ENCODE results near the gene A2M. TPM values are rescaled to one million over a fixed set of nuclear protein-coding genes. Genes with fewer than 3 reads are reported as not detected.

Gene A2M
- total RNA-seq, 2 donors from 2014 or later, result 0.60 TPM; not detected in 1

DNA sequence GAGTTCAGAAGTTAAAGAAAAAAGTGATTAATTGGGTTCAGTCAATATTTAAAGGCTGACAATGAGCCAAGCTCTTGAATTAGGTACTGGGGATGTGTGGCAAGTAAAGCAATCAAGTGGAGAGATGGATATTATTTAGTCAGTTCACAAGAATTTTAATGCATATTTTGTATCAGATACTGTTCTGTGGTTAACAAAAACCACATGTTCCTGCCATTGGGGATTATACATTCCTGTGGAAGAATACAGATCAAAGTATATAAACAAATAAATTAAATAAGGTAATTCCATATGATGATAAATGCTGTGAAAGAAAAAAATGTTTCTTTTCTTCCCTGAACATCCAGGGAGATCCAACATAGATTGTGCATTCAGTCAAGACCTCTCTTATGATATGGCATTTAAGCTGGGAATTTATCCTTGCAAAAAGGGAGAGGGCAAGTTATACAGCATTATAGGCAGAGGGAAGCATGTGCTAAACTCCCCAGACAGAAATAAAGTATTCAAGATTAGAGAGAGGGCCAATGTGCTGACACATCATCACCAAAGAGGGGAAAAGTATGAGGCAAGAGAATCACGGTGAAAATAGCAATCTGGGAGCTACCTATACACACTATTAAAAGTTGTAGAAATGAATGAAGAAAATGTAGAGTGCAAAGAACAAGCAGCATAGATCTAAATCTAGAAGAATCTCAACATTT lies 17.6 kb upstream of the A2M start:
- no peak overlapping the region for H3K4me3 Mint-ChIP-seq
- H3K27me3 Mint-ChIP-seq (ENCODE audit: low read depth), result no peaks in the 10 kb centered on the region
- no peak overlapping the region for H3K27ac Mint-ChIP-seq
- no peaks in the 10 kb centered on the region for H3K4me1 Mint-ChIP-seq (ENCODE audit: low read depth)
- DNase-seq, result no peak
- H3K36me3 Mint-ChIP-seq (ENCODE audit: insufficient read depth in 2 of 2), result peaks cover 0 to 3% of the 10 kb centered on the region in 2 donors
- peaks cover 0 to 2% of the 10 kb centered on the region in 2 donors for H3K9me3 Mint-ChIP-seq
- no peak for ATAC-seq (replicated peaks in 1 of 2)

DNA sequence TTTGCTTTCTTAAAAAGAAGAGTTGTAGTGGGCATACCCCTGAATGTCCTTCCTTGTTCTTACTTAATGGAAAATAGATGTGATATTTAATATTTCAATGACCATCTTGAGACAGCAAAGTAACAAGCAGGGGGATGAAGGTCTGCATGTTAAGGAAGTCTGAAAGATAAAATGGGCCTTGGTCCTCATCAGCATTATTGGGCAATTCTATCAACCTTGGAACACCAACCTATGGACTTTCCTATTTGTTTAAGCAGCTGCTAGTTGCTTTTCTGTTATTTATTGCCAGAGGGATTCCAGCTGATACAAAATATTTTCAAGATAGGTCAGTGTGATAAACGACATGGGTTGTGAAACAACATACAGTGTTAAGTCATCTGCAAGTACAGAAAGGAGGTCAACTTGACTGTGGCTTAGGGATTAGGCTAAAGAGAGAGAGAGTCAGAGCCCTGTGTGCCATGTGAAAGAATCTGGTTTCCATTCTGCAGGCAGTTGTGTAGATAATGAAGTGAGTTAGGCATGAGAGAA lies 16.4 kb upstream of the A2M start:
- Mint-ChIP-seq H3K9me3 (peaks cover 0 to 2% of the 10 kb centered on the region in 2 donors), H3K27ac (no peak overlapping the region), H3K36me3 (ENCODE audit: insufficient read depth in 2 of 2) (peaks cover 0 to 3% of the 10 kb centered on the region in 2 donors), H3K27me3 (ENCODE audit: low read depth) (no peaks in the 10 kb centered on the region), H3K4me1 (ENCODE audit: low read depth) (no peaks in the 10 kb centered on the region), H3K4me3 (no peak overlapping the region)
- DNase-seq, result no peak
- no peak for ATAC-seq (replicated peaks in 1 of 2)

DNA sequence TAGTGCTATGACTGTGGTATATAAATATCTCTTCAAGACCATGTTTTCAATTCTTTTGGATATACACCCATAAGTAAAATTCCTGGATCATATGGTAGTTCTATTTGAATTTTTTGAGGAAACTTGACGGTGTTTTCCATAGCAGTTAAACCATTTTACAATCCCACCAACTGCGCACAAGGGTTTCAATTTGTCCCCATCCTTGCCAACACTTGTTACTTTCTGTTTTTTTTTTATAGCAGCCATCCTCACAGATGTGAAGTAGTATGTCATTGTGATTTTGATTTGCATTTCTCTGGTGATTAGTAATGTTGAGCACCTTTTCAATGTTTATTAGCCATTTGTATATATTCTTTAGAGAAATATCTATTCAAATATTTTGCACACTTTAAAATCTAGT lies 14.5 kb upstream of the A2M start:
- DNase-seq, result no peak
- Mint-ChIP-seq H3K27ac (no peak overlapping the region), H3K4me1 (ENCODE audit: low read depth) (no peaks in the 10 kb centered on the region), H3K9me3 (peaks cover 0 to 2% of the 10 kb centered on the region in 2 donors), H3K27me3 (ENCODE audit: low read depth) (no peaks in the 10 kb centered on the region), H3K4me3 (no peak overlapping the region), H3K36me3 (ENCODE audit: insufficient read depth in 2 of 2) (peaks cover 0 to 3% of the 10 kb centered on the region in 2 donors)
- no peak for ATAC-seq (replicated peaks in 1 of 2)

DNA sequence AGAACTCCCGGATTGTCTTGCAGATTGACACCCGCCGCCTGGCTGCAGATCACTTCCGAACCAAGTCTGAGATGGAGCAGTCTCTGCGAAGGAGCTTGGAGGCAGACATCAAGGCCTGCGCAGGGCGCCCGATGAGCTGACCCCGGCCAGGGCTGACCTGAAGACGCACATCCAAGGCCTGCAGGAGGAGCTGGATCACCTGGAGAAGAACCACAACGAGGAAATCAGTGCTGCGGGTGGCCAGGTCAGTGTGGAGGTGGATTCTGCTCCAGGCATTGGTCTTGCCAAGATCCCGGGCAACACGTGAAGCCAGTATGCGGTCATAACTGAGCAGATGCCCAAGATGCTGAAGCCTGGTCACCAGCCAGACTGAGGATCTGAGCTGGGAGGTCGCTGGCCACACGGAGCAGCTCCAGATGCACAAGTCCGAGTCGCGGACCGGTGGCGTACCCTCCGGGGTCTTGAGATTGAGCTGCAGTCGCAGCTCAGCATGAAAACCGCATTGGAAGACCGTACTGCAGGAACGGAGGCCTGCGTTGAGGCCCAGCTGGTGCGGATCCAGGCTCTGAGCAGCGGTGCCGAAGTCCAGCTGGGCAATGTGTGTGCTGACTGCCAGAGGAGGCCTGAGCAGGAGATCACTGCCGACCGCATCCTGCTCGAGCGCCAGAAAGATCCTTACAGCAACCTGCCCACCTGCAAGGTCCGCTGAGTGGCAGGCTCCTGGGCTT lies 12.4 kb upstream of the A2M start:
- Mint-ChIP-seq H3K27ac (no peak overlapping the region), H3K27me3 (ENCODE audit: low read depth) (no peaks in the 10 kb centered on the region), H3K4me1 (ENCODE audit: low read depth) (no peaks in the 10 kb centered on the region), H3K4me3 (no peak overlapping the region), H3K9me3 (peaks cover 0 to 2% of the 10 kb centered on the region in 2 donors), H3K36me3 (ENCODE audit: insufficient read depth in 2 of 2) (peaks cover 0 to 3% of the 10 kb centered on the region in 2 donors)
- ATAC-seq (replicated peaks in 1 of 2) (no peak), DNase-seq (no peak)

DNA sequence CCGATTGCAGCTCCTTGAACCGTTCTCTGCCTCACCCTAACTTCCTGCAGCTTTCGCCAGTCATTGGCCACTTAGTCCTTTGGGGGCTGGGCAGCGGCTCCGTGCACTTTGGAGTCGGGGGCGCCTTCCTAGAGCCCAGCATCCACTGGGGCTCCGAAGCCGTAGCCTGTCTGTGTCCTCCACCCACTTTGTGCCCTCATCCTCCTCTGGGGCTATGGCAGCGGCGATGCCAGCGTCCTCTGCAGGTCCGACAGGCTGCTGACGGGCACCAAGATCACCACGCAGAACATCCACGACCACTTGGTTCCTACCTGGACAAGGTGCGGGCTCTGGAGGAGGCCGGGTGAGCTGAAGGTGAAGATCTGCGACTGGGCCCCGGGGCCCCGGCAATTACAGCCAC lies 11.8 kb upstream of the A2M start:
- H3K4me3 Mint-ChIP-seq, result no peak overlapping the region
- ATAC-seq (replicated peaks in 1 of 2), result no peak
- H3K27me3 Mint-ChIP-seq (ENCODE audit: low read depth), result no peaks in the 10 kb centered on the region
- H3K9me3 Mint-ChIP-seq, result peaks cover 0 to 2% of the 10 kb centered on the region in 2 donors
- no peak for DNase-seq
- no peaks in the 10 kb centered on the region for H3K4me1 Mint-ChIP-seq (ENCODE audit: low read depth)
- peaks cover 0 to 3% of the 10 kb centered on the region in 2 donors for H3K36me3 Mint-ChIP-seq (ENCODE audit: insufficient read depth in 2 of 2)
- H3K27ac Mint-ChIP-seq, result no peak overlapping the region

DNA sequence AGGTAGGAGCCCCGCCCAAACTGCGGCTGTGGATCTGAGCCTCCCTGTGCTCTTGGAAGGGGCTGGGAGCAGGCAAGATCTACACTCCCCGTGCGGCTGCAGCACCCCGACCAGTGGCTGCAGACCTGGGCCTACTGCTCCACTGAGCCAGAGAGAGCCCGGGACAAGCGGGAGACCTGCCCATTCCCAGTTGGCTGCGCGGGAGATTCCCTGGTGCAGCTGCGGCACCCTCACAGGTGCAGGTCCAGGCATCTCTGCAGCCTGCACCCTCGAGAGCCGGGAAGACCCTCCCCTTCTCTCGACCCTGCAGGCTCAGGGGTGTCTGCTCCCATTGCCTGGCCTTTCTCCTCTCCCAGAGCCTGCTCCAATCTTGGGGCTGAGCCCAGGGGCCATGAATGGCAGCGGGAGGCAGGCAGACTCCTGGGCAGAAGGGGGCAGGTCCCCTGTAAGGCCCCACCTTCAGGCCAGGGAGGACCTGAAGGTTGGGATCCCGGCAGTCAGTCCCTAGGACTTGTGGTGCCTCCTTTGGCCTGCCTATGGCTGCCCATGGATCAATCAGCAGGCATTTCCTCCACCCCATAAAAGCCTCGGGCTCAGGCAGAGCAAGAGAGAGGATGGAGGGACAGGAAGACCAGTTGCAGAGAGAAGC lies 8.8 kb upstream of the A2M start:
- no peaks in the 10 kb centered on the region for H3K36me3 Mint-ChIP-seq (ENCODE audit: insufficient read depth in 2 of 2)
- H3K4me1 Mint-ChIP-seq (ENCODE audit: low read depth), result no peaks in the 10 kb centered on the region
- no peak overlapping the region for H3K27ac Mint-ChIP-seq
- no peaks in the 10 kb centered on the region for H3K9me3 Mint-ChIP-seq
- no peak for DNase-seq
- no peaks in the 10 kb centered on the region for H3K27me3 Mint-ChIP-seq (ENCODE audit: low read depth)
- ATAC-seq (replicated peaks in 1 of 2), result no peak
- H3K4me3 Mint-ChIP-seq, result no peak overlapping the region

DNA sequence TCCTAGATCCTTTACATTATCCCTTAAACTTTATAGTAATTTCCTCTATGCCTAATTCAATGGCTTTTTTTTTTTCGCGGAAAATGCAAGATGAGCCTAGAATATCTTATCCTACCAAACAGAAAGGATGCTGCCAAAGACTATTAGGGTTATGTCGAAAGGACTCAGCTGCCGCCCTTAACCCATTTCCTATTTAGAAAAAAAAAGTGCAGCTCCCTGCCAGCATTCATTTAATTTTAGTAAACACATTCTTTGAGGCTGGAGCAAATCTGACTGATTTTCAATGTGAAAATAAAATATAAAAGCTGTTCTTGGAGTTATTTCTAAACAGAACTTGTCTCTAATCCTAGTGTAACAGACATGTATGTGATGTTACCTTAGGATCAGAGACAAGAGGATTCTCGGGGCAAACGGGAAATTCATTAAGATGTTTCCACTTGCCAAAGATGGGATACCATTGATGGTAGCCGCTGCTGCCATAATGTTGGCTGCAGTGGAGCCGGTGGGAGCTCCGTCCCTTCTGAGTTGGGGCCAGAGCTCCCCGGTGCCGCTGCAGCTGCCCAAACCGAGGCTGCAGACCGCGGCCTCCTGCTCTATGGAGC lies 8.2 kb upstream of the A2M start:
- H3K4me1 Mint-ChIP-seq (ENCODE audit: low read depth), result no peaks in the 10 kb centered on the region
- H3K9me3 Mint-ChIP-seq, result no peaks in the 10 kb centered on the region
- H3K27me3 Mint-ChIP-seq (ENCODE audit: low read depth), result no peaks in the 10 kb centered on the region
- no peaks in the 10 kb centered on the region for H3K36me3 Mint-ChIP-seq (ENCODE audit: insufficient read depth in 2 of 2)
- no peak overlapping the region for H3K4me3 Mint-ChIP-seq
- no peak for DNase-seq
- no peak for ATAC-seq (replicated peaks in 1 of 2)
- H3K27ac Mint-ChIP-seq, result no peak overlapping the region

DNA sequence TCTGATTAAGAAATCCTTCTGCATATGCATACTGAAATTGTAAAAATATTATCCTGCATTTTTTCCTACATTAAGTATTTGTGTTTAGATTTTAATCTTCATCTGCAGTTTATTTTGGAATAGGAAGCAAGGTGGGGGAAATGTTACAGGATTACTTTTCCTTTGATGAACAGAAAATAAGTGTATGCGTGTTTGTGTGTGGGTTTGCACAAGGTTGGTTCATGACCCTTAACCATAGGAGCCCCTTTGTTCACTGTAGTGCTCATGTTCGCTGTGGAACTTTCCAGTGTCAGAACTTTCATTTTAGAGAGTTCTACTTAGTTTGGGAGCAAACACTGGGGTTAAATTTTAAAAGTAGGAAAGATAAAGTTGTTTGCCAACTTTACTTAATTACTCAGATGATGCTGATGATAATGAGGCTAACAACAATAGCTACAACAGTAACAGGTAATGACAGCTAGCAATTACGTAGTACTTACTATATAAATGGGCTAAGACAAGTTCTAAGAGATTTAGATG lies 6.4 kb upstream of the A2M start:
- ATAC-seq (replicated peaks in 1 of 2) (no peak), DNase-seq (no peak)
- Mint-ChIP-seq H3K9me3 (no peaks in the 10 kb centered on the region), H3K4me3 (no peak overlapping the region), H3K36me3 (ENCODE audit: insufficient read depth in 2 of 2) (no peaks in the 10 kb centered on the region), H3K27ac (no peak overlapping the region), H3K4me1 (ENCODE audit: low read depth) (peaks cover 3% of the 10 kb centered on the region), H3K27me3 (ENCODE audit: low read depth) (peaks cover 4% of the 10 kb centered on the region)

DNA sequence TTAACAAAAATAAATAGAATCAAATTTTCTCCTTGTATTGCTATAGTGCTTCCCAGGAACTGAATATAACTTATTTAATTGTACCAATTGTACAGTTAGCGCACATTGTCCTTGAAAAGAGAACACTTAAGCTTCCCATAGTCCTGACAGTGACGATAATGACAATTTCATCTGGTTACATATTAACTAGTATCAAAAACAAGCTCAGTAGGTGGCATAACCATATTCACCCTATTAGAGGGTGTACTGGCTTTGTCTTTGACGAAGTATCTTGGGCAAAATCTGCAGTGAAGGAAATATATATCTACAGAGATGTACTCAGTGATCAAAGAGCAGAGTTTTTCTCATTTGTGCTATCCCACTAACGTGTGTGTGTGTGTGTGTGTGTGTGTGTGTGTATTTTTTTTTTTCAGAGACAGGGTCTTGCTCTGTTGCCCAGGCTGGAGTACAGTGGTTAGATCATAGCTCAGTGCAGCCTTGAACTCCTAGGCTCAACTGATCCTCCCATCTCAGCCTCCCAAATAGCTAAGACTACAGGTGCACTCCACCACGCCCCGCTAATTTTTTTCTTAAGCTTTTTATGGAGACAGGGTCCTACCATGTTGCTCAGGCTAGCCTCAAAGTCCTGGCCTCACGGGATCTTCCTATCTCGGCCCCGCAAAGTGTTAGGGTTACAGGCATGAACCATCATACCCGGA lies 4.9 kb upstream of the A2M start:
- H3K27ac Mint-ChIP-seq, result no peak overlapping the region
- no peak for DNase-seq
- ATAC-seq (replicated peaks in 1 of 2), result no peak
- no peak overlapping the region for H3K4me3 Mint-ChIP-seq
- H3K27me3 Mint-ChIP-seq (ENCODE audit: low read depth), result peaks cover 5% of the 10 kb centered on the region
- H3K4me1 Mint-ChIP-seq (ENCODE audit: low read depth), result peaks cover 14% of the 10 kb centered on the region
- H3K9me3 Mint-ChIP-seq, result no peaks in the 10 kb centered on the region
- no peaks in the 10 kb centered on the region for H3K36me3 Mint-ChIP-seq (ENCODE audit: insufficient read depth in 2 of 2)

DNA sequence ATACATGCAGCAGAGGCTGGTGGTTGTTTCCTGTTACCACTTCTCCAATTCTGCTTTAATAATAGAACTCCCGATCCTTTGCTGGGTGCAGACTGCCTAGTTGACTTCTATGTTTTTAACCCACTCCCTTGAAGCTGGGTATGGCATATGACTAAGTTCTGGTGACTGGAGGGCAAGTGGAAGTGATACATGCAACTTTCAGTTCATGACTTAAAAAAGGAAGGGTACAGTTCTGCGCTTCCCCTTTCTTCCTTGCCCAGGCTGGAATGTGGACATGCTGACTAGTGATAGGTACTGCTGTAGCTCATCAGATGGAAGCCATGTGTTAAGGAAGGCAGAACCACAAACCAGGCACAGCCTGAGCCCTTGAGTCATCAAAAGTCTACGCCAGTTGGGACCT lies 2.4 kb upstream of the A2M start:
- Mint-ChIP-seq H3K4me1 (ENCODE audit: low read depth) (peaks cover 14% of the 10 kb centered on the region), H3K9me3 (no peaks in the 10 kb centered on the region), H3K27ac (no peak overlapping the region), H3K27me3 (ENCODE audit: low read depth) (peaks cover 5% of the 10 kb centered on the region), H3K4me3 (peak overlapping the region in 1 of 2 donors; percentile 3), H3K36me3 (ENCODE audit: insufficient read depth in 2 of 2) (no peaks in the 10 kb centered on the region)
- no peak for DNase-seq
- ATAC-seq (replicated peaks in 1 of 2), result peak; percentile 58 to 72

DNA sequence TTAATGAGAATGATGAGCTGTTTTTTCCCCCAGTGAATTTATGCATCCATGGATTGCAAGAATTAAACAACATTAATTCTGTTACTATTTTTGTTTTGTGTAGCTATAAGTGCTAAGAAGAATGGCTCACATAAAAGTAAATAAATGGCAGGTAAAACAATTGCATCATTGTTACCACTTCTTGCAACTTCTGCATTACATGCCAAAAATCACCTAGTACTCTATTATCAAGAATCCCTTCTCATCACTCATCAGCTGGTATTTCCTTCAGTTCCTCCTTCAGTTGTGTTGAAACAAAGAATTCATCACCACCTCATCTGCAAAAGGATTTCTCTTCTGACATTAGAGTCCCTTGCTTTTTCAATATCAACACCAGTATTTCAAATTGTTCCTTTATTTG lies 773 bp downstream of the A2M start:
- ATAC-seq (replicated peaks in 1 of 2), result no peak
- peaks cover 5% of the 10 kb centered on the region for H3K27me3 Mint-ChIP-seq (ENCODE audit: low read depth)
- H3K4me1 Mint-ChIP-seq (ENCODE audit: low read depth), result peaks cover 14% of the 10 kb centered on the region
- no peak overlapping the region for H3K27ac Mint-ChIP-seq
- DNase-seq, result no peak
- no peak overlapping the region for H3K4me3 Mint-ChIP-seq
- H3K36me3 Mint-ChIP-seq (ENCODE audit: insufficient read depth in 2 of 2), result no peaks in the 10 kb centered on the region
- H3K9me3 Mint-ChIP-seq, result no peaks in the 10 kb centered on the region

DNA sequence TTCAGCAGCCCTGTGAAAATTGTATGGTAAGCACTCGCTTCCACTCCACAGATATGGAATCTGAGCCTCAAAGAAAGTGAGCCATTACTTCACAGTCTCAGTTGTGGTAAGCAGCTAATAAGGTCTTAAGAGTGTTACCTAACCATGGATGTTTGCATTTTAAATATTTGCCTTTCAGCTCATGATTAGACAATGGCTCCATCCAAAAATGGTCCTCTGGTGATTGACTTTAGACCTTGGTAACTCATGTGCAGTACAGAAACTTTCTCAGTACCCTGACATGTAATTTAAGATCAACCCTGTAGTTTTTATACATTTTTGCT lies 1.8 kb downstream of the A2M start:
- H3K9me3 Mint-ChIP-seq, result no peaks in the 10 kb centered on the region
- peaks cover 14% of the 10 kb centered on the region for H3K4me1 Mint-ChIP-seq (ENCODE audit: low read depth)
- DNase-seq, result no peak
- no peak overlapping the region for H3K27ac Mint-ChIP-seq
- no peak for ATAC-seq (replicated peaks in 1 of 2)
- peaks cover 5% of the 10 kb centered on the region for H3K27me3 Mint-ChIP-seq (ENCODE audit: low read depth)
- H3K4me3 Mint-ChIP-seq, result no peak overlapping the region
- no peaks in the 10 kb centered on the region for H3K36me3 Mint-ChIP-seq (ENCODE audit: insufficient read depth in 2 of 2)
